ENCODE measurements around the gene WDFY3. TPM values are rescaled to one million over a fixed set of nuclear protein-coding genes. Genes with fewer than 3 reads are reported as not detected.

Gene WDFY3
- polyA plus RNA-seq, 2 of the 4 experiments (the other 2 are of a cell fraction) = 6.6 to 25.1 TPM

DNA sequence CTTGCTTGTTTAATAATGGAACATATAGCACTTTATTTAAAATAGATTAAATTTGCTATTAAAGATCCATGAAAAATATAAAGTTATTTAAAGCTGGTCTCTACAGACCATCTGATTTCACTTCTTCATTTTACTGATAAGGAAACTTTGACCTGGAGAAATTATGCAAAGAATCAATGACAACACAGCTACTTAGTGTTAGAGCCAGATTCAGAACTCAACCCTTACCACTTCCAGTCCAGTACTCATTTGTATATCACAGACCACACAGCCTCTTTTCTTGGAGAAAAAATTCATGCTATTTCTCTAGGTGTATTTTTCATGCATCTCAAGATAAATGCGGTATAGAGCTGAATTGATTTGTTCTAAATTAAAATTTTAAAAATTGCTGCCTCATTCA is 34.0 kb downstream of the WDFY3 start:
- ChIA-PET CTCF (interaction anchor here (0.8 kb wide), 1 partner anchor 22 kb away, joined by 3 read pairs; no protein-coding TSS in a partner anchor), POLR2A (interaction anchor here (0.5 kb wide), 1 partner anchor 85 kb away, joined by 4 read pairs; no protein-coding TSS in a partner anchor)
- no peaks in the 10 kb centered on the region for H3K9me3 ChIP-seq
- H3K4me1 ChIP-seq = no peaks in the 10 kb centered on the region
- TF ChIP-seq MYC (IDR thresholded peaks at IDR 0.05; ENCODE audit: borderline replicate concordance, low read length) (no peak), CBX8 (IDR thresholded peaks at IDR 0.05) (no peak), KDM5A (IDR thresholded peaks at IDR 0.05) (no peak), HOXB13 (CRISPR knock-in tag; IDR thresholded peaks at IDR 0.05; ENCODE audit: low read depth) (no peak), TFCP2L1 (CRISPR knock-in tag; IDR thresholded peaks at IDR 0.05) (no peak), GATA3 (IDR thresholded peaks at IDR 0.05; ENCODE audit: borderline replicate concordance) (no peak), EHF (CRISPR knock-in tag; IDR thresholded peaks at IDR 0.05) (no peak), JUN (IDR thresholded peaks at IDR 0.05) (no peak), RAD21 (conservative IDR thresholded peaks at IDR 0.05 in 1 of 2, IDR thresholded peaks at IDR 0.05 in 1 of 2) (no peak), NPAS2 (CRISPR knock-in tag; IDR thresholded peaks at IDR 0.05; ENCODE audit: borderline replicate concordance) (no peak), RFX5 (IDR thresholded peaks at IDR 0.05) (no peak)
- TF ChIP-seq, protein P1, sequence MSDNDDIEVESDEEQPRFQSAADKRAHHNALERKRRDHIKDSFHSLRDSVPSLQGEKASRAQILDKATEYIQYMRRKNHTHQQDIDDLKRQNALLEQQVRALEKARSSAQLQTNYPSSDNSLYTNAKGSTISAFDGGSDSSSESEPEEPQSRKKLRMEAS (IDR thresholded peaks at IDR 0.05) = no peak
- TF ChIP-seq, protein P2, sequence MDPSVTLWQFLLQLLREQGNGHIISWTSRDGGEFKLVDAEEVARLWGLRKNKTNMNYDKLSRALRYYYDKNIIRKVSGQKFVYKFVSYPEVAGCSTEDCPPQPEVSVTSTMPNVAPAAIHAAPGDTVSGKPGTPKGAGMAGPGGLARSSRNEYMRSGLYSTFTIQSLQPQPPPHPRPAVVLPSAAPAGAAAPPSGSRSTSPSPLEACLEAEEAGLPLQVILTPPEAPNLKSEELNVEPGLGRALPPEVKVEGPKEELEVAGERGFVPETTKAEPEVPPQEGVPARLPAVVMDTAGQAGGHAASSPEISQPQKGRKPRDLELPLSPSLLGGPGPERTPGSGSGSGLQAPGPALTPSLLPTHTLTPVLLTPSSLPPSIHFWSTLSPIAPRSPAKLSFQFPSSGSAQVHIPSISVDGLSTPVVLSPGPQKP (IDR thresholded peaks at IDR 0.05; ENCODE audit: low read depth, low read length) = no peak
- TF ChIP-seq, protein P3, sequence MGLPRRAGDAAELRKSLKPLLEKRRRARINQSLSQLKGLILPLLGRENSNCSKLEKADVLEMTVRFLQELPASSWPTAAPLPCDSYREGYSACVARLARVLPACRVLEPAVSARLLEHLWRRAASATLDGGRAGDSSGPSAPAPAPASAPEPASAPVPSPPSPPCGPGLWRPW (IDR thresholded peaks at IDR 0.05) = no peak
- TF ChIP-seq, protein P4, sequence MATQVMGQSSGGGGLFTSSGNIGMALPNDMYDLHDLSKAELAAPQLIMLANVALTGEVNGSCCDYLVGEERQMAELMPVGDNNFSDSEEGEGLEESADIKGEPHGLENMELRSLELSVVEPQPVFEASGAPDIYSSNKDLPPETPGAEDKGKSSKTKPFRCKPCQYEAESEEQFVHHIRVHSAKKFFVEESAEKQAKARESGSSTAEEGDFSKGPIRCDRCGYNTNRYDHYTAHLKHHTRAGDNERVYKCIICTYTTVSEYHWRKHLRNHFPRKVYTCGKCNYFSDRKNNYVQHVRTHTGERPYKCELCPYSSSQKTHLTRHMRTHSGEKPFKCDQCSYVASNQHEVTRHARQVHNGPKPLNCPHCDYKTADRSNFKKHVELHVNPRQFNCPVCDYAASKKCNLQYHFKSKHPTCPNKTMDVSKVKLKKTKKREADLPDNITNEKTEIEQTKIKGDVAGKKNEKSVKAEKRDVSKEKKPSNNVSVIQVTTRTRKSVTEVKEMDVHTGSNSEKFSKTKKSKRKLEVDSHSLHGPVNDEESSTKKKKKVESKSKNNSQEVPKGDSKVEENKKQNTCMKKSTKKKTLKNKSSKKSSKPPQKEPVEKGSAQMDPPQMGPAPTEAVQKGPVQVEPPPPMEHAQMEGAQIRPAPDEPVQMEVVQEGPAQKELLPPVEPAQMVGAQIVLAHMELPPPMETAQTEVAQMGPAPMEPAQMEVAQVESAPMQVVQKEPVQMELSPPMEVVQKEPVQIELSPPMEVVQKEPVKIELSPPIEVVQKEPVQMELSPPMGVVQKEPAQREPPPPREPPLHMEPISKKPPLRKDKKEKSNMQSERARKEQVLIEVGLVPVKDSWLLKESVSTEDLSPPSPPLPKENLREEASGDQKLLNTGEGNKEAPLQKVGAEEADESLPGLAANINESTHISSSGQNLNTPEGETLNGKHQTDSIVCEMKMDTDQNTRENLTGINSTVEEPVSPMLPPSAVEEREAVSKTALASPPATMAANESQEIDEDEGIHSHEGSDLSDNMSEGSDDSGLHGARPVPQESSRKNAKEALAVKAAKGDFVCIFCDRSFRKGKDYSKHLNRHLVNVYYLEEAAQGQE (IDR thresholded peaks at IDR 0.05) = no peak
- DNase-seq (ENCODE audit: low read depth in 1 of 2, low spot score in 1 of 2) (no peak), ATAC-seq (no peak), FAIRE-seq (no peak)
- no peak overlapping the region for H3K27ac ChIP-seq
- 83% methylated on average over 1 of the region's 1 CpG for WGBS (ENCODE audit: missing lambda C conversion rate)
- no peak overlapping the region for H3K4me2 ChIP-seq
- no peak overlapping the region for H3K4me3 ChIP-seq

DNA sequence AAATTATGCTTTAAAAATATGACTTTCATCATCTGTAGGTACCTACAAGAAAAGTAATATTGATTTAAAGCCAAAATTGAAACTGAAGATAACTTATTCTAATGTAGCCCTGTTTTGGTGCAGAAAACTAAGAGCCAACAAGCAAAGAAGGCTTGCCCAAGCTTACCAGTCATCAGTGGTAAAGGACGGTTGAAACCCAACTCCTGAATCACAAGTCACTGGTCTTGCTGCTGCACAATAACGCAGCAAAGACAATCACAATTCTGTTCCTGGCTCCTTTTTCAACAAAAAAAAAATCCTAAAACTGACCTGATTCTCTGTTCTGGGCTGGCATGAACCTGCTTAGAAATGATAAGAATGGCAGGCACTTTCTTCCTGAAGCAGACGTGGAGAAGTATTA is 34.5 kb downstream of the WDFY3 start:
- no peaks in the 10 kb centered on the region for H3K4me1 ChIP-seq
- DNase-seq (ENCODE audit: low read depth in 1 of 2, low spot score in 1 of 2) (no peak), ATAC-seq (no peak), FAIRE-seq (no peak)
- ChIA-PET POLR2A (interaction anchor here (0.5 kb wide), 1 partner anchor 85 kb away, joined by 4 read pairs; no protein-coding TSS in a partner anchor), CTCF (interaction anchor here (0.8 kb wide), 1 partner anchor 21 kb away, joined by 3 read pairs; no protein-coding TSS in a partner anchor)
- 87% methylated on average over 3 of the region's 3 CpGs for WGBS (ENCODE audit: missing lambda C conversion rate)
- no peak overlapping the region for H3K4me3 ChIP-seq
- no peak overlapping the region for H3K27ac ChIP-seq
- no peak overlapping the region for H3K4me2 ChIP-seq
- no peaks in the 10 kb centered on the region for H3K9me3 ChIP-seq
- TF ChIP-seq JUN (IDR thresholded peaks at IDR 0.05) (no peak), NR3C1 (IDR thresholded peaks at IDR 0.05) (no peak), PHF8 (IDR thresholded peaks at IDR 0.05; ENCODE audit: borderline replicate concordance, low read depth) (no peak), CBX8 (IDR thresholded peaks at IDR 0.05) (no peak), RNF2 (IDR thresholded peaks at IDR 0.05; ENCODE audit: borderline replicate concordance, low read depth) (no peak), HOXB5 (CRISPR knock-in tag; IDR thresholded peaks at IDR 0.05) (no peak), ZNF302 (CRISPR knock-in tag; IDR thresholded peaks at IDR 0.05) (no peak), HEYL (CRISPR knock-in tag; IDR thresholded peaks at IDR 0.05) (no peak), FOXS1 (CRISPR knock-in tag; IDR thresholded peaks at IDR 0.05) (no peak), NFE2L2 (conservative IDR thresholded peaks at IDR 0.05; ENCODE audit: low read length) (no peak), MAZ (IDR thresholded peaks at IDR 0.05; ENCODE audit: borderline replicate concordance, low read depth, low read length) (no peak)
- TF ChIP-seq, protein P5, sequence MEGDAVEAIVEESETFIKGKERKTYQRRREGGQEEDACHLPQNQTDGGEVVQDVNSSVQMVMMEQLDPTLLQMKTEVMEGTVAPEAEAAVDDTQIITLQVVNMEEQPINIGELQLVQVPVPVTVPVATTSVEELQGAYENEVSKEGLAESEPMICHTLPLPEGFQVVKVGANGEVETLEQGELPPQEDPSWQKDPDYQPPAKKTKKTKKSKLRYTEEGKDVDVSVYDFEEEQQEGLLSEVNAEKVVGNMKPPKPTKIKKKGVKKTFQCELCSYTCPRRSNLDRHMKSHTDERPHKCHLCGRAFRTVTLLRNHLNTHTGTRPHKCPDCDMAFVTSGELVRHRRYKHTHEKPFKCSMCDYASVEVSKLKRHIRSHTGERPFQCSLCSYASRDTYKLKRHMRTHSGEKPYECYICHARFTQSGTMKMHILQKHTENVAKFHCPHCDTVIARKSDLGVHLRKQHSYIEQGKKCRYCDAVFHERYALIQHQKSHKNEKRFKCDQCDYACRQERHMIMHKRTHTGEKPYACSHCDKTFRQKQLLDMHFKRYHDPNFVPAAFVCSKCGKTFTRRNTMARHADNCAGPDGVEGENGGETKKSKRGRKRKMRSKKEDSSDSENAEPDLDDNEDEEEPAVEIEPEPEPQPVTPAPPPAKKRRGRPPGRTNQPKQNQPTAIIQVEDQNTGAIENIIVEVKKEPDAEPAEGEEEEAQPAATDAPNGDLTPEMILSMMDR (IDR thresholded peaks at IDR 0.05) = no peak
- TF ChIP-seq, protein P6, sequence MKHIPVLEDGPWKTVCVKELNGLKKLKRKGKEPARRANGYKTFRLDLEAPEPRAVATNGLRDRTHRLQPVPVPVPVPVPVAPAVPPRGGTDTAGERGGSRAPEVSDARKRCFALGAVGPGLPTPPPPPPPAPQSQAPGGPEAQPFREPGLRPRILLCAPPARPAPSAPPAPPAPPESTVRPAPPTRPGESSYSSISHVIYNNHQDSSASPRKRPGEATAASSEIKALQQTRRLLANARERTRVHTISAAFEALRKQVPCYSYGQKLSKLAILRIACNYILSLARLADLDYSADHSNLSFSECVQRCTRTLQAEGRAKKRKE (CRISPR knock-in tag; IDR thresholded peaks at IDR 0.05; ENCODE audit: low read depth) = no peak
- TF ChIP-seq, protein P4 (IDR thresholded peaks at IDR 0.05) = no peak
